Measurements from ENCODE around the gene ZMAT5.

DNA sequence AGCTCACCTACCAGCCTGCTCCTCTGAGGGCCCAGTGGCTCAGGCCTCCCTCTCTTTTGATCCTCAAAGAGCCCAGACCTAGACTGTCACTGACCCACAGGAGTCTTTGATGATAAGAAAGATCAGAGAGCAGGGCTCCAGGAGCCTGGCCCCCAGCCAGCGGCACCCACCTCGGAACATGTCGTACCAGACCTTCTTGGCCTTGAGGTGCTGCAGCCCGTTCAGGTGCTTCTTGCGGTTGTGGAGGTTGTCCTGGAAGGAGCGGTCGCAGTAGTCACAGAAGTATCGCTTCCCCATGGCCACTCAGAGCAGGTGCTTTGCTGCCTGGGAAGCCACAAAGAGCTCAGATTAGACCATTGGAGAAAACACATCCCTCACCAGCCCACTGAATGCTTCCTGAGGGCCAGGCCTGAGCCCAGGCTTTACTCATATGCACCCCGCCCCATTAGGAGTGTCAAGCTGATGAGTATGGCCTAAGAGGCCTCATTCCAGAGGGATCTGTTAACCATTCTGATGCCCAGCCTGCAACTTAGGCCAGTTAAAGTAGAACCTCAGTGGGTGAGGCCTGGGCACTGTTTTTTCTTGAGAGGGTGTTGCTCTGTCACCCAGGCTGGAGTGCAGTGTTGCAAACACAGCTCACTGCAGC is 18.4 kb downstream of the ZMAT5 start:
- TF ChIP-seq ZNF350 (CRISPR knock-in tag; IDR thresholded peaks at IDR 0.05; ENCODE audit: borderline replicate concordance, low read depth): no peak
- TF ChIP-seq, protein P1, sequence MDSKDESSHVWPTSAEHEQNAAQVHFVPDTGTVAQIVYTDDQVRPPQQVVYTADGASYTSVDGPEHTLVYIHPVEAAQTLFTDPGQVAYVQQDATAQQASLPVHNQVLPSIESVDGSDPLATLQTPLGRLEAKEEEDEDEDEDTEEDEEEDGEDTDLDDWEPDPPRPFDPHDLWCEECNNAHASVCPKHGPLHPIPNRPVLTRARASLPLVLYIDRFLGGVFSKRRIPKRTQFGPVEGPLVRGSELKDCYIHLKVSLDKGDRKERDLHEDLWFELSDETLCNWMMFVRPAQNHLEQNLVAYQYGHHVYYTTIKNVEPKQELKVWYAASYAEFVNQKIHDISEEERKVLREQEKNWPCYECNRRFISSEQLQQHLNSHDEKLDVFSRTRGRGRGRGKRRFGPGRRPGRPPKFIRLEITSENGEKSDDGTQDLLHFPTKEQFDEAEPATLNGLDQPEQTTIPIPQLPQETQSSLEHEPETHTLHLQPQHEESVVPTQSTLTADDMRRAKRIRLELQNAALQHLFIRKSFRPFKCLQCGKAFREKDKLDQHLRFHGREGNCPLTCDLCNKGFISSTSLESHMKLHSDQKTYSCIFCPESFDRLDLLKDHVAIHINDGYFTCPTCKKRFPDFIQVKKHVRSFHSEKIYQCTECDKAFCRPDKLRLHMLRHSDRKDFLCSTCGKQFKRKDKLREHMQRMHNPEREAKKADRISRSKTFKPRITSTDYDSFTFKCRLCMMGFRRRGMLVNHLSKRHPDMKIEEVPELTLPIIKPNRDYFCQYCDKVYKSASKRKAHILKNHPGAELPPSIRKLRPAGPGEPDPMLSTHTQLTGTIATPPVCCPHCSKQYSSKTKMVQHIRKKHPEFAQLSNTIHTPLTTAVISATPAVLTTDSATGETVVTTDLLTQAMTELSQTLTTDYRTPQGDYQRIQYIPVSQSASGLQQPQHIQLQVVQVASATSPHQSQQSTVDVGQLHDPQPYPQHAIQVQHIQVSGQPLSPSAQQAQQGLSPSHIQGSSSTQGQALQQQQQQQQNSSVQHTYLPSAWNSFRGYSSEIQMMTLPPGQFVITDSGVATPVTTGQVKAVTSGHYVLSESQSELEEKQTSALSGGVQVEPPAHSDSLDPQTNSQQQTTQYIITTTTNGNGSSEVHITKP (CRISPR knock-in tag; IDR thresholded peaks at IDR 0.05; ENCODE audit: low read depth): no peak
- TF ChIP-seq ZFP36 (IDR thresholded peaks at IDR 0.05; ENCODE audit: borderline replicate concordance, low read depth, low read length, partially characterized antibody): no peak
- TF ChIP-seq, protein P2, sequence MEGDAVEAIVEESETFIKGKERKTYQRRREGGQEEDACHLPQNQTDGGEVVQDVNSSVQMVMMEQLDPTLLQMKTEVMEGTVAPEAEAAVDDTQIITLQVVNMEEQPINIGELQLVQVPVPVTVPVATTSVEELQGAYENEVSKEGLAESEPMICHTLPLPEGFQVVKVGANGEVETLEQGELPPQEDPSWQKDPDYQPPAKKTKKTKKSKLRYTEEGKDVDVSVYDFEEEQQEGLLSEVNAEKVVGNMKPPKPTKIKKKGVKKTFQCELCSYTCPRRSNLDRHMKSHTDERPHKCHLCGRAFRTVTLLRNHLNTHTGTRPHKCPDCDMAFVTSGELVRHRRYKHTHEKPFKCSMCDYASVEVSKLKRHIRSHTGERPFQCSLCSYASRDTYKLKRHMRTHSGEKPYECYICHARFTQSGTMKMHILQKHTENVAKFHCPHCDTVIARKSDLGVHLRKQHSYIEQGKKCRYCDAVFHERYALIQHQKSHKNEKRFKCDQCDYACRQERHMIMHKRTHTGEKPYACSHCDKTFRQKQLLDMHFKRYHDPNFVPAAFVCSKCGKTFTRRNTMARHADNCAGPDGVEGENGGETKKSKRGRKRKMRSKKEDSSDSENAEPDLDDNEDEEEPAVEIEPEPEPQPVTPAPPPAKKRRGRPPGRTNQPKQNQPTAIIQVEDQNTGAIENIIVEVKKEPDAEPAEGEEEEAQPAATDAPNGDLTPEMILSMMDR (CRISPR knock-in tag; IDR thresholded peaks at IDR 0.05): no peak
- TF ChIP-seq ZNF331 (CRISPR knock-in tag; IDR thresholded peaks at IDR 0.05): no peak
- TF ChIP-seq, protein P3, sequence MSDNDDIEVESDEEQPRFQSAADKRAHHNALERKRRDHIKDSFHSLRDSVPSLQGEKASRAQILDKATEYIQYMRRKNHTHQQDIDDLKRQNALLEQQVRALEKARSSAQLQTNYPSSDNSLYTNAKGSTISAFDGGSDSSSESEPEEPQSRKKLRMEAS (IDR thresholded peaks at IDR 0.05): no peak
